GM21528 (cell line): ENCODE data around the gene KIF1C.
"Not testable (repeated sequence)": the region's sequence is repeated elsewhere in the genome, so short reads cannot be mapped to it uniquely, and the experiment has no call there.

Experiments used
- ATAC-seq: cut with Tn5 transposase; IDR thresholded peaks from one replicate; pipeline ENCODE4 v1.9.1; 2021; ENCODE audit warnings: mild to moderate bottlenecking, moderate library complexity; ENCODE audit not compliant: unreplicated experiment, low FRiP score

Gene KIF1C

GRCh38 chr17:5042157-5043022, 44.6 kb downstream of the KIF1C start:
- no peak for ATAC-seq

- no peak for ATAC-seq
Observed at GRCh38 chr17:5043524-5043923, 45.8 kb downstream of the KIF1C start.

DNA sequence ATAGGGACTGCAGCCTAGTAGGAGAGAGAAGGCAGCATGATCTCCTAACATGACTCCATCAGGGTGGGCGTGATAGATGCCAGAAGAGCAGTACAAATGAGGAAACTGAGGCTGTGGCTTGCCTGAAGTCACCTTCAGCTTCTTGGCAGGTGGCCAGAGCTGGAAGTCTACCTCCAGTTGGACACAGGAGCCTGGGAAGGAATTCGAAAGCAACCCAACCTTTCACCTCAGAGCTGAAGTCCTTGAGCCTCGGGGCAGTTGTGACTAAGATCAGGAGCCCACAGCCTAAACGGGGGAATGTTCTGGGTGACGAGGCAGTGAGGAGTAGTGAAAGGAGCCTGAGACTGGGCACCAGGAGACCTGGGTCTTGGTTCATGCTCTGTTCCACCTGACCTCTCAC, 46.9 kb downstream of the KIF1C start:
- ATAC-seq = no peak

GRCh38 chr17:5045496-5045895, 47.7 kb downstream of the KIF1C start:
- ATAC-seq = no peak

- ATAC-seq = no peak
Observed at GRCh38 chr17:5047446-5047845, 49.7 kb downstream of the KIF1C start.

- ATAC-seq = no peak
Observed at GRCh38 chr17:5049314-5049841, 51.6 kb downstream of the KIF1C start.

DNA sequence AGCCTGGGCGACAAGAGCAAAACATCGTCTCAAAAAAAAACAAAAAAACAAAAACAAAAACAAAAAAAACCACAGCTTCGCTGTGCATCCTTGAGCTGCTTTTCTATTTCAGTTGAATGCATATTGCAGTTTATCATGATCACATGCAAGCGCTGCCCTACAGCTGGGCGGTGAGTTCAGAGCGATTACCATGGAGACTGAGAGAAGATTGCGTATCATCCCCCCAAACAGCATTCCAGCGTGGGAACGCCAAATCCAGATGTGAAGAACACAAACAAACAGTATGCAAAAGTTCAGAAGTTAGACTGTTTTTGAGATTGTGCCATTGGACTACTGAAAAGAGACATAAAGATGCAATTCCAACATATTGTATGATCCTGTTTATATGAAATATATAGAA, 52.5 kb downstream of the KIF1C start:
- ATAC-seq = no peak

- ATAC-seq = no peak
Observed at GRCh38 chr17:5055543-5055942, 57.8 kb downstream of the KIF1C start.

DNA sequence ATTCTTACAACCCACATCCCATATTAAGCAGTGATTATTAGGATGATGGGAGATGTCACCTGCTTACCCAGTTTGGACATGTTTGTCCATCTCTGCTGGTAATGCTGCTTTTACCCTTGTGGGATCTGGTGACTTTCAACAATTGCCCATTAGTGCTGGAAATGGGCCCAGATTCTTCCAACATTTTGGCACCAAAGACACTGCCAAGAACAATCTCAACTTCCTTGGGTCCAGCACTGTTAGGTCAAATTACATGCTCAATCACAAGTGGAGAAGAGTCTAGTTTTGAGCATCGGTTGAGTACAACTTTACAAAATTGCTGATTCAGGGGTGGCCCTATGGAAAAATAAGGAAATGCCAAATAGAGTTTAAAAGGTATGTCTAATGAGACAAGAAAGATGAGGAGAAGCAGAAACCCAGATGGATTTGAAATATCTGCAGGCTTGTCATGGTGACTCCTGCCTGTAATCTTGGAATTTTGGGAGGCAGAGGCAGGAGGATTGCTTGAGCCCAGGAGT, 67.5 kb downstream of the KIF1C start:
- ATAC-seq = no peak

DNA sequence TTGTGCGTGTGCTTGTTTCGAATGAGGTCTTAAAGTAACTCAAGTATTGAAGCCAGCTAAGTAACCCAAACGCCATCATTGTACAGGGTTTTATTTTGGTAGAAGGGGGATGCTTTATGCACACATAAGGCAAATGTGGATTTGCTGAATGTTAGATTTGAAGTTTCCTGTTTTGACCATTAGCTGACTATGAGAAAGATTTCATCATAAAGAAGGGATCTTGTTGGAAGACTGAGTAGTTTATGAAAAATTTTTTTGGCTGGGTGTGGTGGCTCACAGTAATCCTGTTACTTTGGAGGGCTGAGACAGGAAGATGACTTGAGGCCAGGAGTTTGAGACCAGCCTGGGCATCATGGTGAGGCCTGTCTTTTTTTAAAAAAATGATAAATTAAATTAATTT, 70.5 kb downstream of the KIF1C start:
- ATAC-seq = no peak

DNA sequence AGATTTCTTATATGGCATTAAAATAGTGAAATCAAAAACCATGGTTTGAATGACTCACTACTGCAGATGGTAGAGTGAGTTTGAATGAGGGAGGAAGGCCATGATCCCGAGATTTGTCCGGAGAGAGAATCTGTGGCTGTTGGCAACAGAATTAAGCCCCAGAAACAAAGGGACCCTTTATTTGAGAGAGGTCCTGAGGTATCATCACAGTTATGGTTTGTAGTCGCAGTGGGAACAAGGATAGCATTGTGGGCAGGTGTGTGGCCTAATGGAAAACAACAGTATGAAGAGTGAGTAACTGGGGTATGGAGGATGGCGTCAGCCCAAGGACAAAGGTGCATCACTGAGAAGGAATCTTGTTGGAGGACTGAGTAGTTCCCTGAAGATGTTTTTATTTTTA, 72.0 kb downstream of the KIF1C start:
- no peak for ATAC-seq

DNA sequence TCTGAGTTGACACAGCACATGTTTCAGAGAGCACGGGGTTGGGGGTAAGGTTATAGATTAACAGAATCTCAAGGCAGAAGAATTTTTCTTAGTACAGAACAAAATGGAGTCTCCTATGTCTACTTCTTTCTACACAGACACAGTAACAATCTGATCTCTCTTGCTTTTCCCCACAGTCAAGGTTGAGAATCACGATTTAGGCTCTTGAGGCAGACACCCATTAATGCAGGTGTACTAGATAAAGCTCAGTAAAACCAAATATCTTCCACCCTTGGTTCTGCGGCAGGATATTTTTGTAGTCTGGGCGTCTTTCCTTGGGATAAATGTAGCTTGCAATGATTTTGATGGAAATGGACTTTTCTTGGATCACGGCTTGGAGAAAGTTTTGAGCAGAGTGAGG, 77.7 kb downstream of the KIF1C start:
- not testable (repeated sequence) for ATAC-seq

DNA sequence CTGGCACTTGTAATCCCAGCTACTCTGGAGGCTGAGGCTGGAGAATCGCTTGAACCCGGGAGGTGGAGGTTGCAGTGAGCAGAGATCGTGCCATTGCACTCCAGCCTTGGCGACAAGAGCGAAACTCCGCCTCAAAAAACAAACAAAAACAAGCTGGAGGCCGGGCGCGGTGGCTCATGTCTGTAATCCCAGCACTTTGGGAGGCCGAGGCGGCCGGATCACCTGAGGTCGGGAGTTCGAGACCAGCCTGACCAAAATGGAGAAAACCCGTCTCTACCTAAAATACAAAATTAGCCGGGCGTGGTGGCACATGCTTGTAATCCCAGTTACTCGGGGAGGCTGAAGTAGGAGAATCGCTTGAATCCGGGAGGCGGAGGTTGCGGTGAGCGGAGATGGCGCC, 79.5 kb downstream of the KIF1C start:
- not testable (repeated sequence) for ATAC-seq

- ATAC-seq = no peak
Observed at GRCh38 chr17:5077781-5078105, 80.0 kb downstream of the KIF1C start.
